GM12874 (cell line): ENCODE results near the gene XPC.

Experiments
- CTCF ChIP-seq: IDR thresholded peaks from 2 replicates; pipeline ENCODE4 v1.5.1; 2011; ENCODE audit warnings: low read depth, mild to moderate bottlenecking, control low read depth, low read length, moderate library complexity; ENCODE audit not compliant: insufficient read depth

Gene XPC

GRCh38 chr3:14211621-14212020, 33.2 kb upstream of the XPC start:
- no peak for TF ChIP-seq CTCF

GRCh38 chr3:14210843-14211594, 32.6 kb upstream of the XPC start:
- TF ChIP-seq CTCF, result no peak

GRCh38 chr3:14210290-14210688, 31.9 kb upstream of the XPC start:
- TF ChIP-seq CTCF, result no peak

- TF ChIP-seq CTCF, result no peak
These were observed 31.3 kb upstream of the XPC start for GRCh38 chr3:14209581-14210289.

GRCh38 chr3:14208977-14209394, 30.6 kb upstream of the XPC start:
- TF ChIP-seq CTCF, result no peak

GRCh38 chr3:14208168-14208567, 29.8 kb upstream of the XPC start:
- TF ChIP-seq CTCF, result no peak

GRCh38 chr3:14206548-14207177, 28.3 kb upstream of the XPC start:
- TF ChIP-seq CTCF, result no peak
